NCI-H2196 treated with DMSO at 0.1 percent for 48 hours (cell line): Measurements from ENCODE around the gene EPHB1.

Experiments used
- DNase-seq: peaks from one replicate; lab custom pipeline; 2025; ENCODE audit not compliant: unreplicated experiment; lab: John Stamatoyannopoulos, UW

EPHB1 gene

DNA sequence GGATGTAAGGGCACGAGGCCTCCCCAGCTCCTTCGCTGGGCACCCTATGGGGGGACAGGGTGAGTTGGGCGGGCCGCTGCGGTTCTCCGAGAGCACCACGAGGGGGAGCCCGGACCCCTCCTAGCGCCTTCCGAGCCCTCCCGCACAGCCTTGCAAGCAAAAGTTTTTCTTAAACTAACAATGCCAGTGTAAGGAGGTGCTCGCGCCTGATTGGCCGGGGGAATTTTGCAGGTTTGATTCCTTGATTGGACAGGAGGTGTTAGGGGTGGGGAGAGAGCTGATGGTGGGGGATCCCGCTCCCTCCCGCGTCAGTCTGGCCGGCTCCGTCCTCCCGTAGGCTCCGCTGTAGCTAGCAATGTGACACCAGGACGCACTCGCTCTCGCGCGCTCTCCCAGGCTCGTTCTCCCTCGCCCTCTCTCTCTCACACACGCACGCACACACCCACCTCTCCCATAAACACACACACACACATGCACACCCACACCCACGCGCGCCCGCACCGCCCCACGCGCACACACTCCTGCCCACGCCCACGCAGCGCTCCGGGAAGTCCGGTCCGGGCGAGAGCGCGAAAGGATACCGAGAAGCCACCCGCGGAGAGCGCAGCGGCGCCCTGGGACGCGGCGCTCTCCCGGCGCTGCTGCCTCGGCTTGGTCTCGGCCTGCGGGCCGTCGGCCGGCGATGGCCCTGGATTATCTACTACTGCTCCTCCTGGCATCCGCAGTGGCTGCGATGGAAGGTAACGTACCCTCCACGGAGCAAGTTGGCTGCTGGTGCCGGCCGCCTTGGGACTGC, at the start of gene EPHB1:
EPHB1 (plus strand) TSS at position 311 of the 796 bp plus-strand sequence.
- peak; percentile 99 for DNase-seq

DNA sequence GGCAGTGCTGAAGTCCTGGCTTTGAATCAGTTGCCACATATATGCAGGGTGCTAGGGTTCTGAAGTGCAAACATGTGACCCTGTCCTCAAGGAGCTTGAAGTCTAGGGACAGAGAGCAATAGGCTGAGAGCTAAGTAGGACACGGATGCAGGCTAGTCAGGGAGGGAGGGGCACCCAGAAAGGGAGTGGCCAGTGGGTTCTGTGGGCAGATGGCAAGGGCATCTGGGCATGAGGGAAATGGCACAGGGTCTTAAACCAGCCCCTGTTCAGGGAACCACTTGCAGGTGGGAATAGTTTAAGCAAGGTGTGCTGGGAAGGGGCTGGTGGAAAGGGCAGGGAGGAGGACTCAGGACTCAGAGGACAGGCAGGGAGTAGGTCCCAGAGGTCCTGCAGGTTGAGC, 46.4 kb upstream of the EPHB1 start:
- no peak for DNase-seq

DNA sequence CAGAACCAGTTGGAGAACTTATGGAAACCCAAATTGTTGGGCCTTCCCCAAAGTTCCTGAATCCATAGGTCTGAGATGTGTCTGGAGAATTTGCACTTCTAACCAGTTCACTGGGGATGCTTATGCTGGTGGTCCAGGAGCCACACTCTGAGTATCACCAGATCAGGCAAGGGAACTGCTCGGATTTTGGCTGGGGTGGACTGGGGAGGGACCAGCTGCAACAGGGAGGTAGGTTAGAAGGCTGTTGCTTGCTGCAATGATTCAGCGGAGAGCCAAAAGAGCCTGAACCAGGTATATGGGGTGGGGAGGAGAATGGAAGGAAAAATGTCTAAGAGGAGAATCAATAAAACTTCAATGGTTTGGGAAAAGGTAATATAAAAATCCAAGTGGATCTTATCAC, 45.9 kb upstream of the EPHB1 start:
- DNase-seq, result no peak

DNA sequence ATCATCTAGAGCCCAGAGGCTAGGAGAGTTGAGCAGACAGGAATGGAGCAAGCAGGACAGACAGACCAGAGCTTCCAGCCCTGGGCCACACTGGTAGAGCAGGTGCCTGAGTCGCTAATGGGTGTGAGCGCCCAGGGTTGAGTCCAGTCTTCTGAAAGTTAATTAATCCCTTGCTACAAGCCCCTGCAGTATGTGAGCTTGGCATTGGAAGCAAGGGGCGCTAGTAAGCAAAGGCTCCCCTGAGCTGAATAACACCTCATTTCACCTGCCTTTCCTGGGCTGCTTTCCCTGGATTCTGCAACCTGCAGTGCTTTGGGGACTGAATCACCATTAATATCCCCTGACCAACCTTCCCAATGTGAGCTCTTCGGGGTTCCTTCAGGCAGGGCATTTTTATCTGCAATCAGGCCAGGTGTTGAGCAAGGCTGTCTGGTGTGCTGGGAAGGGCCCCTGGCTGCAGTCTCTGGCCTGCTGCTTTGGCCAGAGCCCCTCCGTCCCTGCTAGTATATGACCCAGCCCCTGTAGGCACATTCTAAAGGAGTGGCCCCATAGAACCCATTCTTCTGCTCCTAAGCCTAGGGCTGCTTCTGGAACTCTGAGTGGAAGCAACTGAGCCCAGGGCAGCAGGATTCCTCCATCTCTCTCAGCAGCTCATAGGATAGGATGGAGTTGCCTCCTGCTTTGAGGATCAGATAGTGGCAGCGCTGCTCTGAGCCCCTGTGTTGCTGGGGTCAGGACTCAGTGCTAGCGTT, 45.1 kb upstream of the EPHB1 start:
- no peak for DNase-seq

DNA sequence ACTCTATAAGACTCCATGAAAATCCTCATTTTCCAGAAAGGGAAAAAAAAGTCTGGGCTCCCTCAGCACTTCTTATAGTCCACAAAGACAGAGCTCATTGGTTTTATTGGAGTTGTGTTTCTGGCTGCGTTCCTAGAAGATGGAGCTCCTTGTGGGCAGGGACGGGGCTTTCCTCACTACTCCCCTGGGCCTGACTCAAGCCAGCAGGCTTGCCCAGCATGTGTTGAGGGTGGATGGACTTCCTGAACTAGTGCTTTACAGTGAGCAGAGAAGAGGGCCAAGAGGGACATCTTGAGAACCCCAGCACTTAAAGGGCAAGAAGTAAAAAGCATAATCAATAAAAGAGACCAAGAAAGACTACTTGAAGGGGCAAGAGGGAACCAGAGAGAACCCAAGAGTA, 43.2 kb upstream of the EPHB1 start:
- no peak for DNase-seq

DNA sequence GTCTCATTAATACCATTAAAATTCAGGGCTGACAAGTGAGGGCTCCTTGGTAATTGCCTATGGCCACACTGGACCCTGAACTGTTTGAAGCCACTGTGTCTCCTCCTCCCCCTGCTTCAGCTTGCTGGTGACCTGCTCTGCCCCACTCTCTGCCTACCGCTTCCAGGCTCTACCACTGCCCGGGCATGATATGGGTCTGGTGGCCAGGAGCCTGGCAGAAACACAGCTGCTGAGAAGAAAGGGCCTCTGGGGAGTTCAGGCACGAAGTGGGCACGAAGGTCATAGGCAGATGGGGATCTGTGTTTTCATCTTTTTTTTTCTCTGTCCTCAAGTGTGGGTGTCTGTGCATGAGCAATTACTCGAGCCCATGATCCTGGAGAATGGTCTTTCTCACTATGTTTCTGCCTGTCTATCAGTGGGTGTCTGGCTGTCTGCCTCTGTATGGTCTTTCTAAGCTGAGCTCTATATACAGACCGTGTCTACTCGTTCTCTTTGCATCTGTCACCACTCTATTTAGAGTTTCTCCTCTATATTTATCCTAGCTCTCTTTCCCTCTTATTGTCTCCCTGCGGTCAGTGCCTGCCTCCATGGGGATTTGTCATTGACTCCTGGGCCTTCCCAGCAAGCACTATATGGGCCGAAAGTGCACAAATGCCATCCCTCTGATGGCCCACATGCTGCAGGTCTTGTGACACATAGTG, 42.1 kb upstream of the EPHB1 start:
- DNase-seq, result no peak

DNA sequence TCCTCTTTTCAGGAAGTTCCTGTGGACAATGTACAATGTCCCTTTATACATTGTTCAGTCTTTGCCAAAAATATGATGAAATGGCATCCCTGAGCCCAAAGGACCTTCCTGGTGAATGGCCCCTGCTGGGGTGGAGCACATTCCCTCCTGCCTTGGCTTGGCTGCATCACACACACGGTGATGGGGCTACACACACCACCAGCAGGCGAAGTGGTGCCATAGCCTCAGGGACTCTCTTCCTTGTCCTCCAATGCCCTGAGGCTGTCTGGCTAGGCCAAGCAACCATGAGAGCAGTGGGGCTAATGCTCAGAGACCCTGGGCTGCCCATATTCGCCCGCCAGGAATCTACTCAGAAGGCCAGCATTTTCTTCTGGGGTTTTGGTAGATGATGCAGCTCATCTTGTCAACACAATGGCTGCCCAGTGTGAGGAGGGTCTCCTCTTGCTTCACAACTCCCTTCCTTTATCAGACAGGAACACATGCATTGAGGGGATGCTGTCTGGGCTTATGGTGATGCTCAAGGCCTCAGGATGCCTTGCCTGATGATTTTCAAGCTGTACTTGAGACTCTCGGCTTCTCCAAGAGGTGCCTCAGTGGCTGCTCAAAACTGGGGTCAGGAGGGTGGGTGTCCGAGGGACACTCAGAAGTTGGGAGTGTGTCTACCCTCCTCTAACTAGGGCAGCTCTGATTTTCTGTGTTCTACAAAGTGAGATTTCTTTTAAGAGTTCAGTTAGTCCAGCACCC, 40.9 kb upstream of the EPHB1 start:
- no peak for DNase-seq

DNA sequence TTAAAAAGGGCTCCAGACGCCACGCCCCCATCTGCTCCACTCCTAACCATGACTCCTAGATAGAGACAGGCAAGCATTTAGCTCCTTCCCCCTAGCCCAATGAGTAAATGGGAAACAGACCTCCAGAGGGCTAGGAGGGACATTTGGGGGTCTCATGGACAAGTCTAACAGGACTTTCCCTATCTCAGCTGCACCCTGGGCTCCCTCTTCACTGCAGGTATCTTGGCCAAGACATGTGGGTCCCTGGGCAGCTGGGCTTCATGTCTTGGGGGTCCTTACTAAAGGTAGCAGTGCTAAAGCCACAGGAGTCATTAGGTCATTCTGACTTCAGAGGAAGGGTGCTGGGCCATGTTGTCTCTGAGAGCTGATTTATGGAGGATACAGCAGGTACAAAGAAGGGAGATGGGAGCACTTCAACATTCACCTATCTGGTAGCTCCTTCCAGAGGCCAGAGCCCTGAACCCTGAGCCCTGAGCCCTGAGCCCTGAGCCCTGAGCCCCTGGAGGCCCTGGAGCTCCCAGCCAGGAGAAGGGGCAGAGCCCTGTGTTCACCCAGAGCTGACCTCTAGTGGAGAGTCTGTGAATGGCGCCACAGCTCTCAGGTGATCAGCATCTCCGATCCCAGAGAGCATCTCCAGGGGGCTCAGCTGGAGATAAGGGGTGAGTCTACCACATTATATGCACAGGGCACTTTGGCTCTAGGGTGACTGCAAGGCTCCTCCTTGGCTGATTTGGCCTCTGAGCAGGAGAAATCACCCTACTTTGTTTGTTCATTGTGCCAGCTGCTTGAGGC, 40.1 kb upstream of the EPHB1 start:
- DNase-seq, result no peak

DNA sequence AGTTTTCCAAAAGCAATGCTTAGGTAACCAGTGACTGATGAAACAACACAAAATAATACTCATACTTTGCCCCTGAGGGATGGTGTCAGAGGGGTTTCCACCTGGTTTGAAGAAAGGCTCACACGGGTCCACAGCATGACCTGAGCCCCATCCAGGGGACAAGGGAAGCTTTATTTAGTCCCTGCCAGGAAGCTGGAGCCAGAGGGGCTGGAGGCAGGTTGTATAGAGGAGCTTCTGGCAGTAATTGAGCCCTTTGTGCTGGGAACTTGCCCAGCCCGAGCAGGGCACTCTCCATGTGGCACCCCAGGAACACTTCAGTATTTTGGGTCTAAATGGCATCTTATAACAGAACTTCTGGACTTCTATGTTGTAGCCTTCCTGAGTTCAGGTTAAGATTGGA, 39.2 kb upstream of the EPHB1 start:
- no peak for DNase-seq

DNA sequence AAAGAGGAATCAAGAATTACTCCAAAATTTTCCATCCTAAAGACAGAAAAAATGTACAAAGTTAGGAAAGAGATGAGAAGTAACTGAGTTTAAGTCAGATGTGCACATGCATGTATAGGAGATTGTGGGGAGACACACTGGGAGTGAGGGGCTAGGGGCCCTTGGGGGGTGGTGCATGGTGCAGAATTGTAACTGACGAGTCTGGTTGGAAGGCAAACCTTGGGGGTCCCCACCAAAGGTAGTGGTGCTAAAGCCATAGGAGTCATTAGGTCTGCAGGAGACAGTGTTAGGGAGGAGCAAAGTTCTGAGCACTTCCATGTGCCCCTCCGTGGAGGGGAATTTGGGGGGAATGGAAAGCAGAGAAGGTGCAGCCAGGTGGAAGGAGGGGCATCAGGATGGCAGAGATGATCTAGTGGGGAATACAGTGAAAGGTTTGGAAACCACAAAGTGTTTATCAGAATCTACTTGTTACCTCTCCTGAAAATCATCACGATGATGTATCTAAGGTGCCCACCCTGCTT, 37.5 kb upstream of the EPHB1 start:
- DNase-seq, result no peak

DNA sequence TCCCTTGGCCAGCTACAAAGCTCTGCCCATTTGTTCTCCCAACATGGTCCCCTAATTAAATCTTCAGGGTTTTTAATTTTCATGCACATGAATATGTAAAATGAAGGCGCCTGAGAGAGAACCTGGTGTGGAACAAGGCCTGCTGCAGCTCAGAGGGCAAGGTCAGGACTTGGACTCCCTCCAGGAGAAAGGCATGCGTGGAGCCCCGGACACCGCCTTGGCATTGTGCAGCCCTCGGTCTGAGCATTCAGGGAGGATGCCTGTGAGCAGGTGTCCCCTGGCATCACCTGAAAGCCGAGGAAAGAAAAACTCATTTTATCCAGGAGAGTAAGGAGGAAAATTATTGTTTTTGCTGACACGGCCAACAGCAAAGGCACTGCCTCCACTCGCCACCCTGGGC, 33.8 kb upstream of the EPHB1 start:
- no peak for DNase-seq

DNA sequence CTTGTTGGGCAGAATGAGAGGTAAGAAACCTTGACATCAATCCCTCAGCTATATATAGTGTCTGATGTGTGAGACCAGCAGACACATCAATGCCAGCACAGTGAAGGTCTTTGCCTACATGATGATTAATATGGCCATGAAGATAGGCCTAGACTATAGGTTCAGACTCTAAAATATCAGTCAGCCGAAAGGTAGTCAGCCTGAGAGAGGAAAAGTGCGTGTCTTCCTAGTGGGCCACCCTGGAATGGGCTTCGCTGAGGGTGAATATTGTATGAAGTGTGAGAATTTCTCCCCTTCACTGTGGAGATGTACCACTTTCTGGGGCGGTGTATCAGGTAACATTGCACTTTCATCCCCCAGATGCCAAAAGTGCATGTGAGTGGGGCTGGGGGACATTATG, 33.0 kb upstream of the EPHB1 start:
- no peak for DNase-seq

DNA sequence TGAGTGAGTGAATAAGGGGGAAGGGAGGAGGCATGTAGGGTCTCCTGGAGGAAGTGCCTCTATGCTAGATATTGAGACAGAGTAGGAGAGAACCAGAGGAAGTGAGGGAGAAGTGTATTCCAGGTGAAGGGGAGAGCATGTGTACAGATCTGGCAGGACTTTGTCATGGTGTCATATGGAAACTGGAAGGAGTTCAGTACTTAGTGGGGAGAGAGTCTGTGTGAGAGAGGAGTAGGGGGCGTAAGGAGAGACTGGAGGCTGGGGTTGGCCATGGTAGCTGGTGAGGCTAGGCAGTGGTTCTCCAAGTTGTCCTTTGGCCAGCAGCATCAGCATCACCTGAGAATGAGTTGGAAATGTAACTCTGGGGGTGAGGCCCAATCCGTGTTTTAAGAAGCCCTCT, 29.6 kb upstream of the EPHB1 start:
- no peak for DNase-seq

DNA sequence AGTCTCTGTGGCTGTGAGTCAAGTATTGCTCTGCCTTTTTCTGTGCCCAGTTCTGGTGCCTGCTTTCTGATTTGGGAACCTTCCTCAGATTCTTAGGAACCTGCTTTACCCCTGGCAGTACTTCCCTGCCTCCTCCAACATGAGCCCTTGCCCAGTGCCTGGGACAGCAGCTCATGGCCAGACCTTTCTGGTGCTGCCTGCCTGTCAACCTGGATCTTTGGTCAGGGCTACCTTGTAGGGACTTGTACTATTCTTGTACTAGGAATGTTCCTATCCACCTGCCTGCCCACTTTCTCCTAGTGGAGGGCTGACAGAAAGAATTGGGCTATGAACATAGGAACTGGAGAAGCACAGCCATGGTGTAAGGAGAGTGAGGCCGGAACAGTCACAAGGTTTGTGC, 28.8 kb upstream of the EPHB1 start:
- DNase-seq, result no peak

DNA sequence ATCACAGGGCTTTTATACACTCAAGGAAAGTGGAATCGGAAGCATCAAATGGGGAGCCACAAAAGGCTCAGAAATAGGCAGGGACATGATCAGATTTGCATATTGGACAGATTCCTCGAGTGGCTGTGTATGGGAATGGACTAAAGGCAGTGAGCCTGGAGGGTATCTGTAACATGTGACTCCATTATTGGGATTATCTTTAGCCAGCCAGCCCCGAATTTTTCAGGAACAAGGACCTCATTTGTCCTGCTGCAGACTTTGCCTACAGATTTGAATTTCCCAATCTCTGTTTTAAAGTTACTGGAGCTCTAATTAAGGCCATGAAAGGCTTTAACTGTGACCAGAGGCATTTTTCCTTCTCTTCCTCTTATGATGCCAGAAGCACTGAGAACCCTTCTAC, 26.9 kb upstream of the EPHB1 start:
- DNase-seq, result no peak

DNA sequence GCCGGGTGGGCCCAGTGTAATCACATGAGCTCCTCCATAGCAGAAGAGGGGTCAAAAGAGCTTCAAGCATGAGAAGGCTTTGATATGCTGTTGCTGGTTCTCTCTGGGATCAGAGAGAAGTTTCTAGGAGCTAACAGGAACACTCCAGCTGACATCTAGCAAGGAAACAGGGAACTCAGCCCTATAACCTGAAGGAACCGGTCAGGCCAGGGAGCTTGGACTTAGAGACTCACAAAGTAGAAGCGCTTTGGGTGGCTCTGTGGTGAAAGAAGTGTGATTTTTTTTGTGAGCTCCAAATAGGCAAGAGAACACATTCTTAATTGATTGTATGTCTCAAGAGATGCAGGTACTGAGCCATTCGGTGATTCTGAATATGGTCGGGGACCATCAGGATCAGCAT, 26.2 kb upstream of the EPHB1 start:
- no peak for DNase-seq

DNA sequence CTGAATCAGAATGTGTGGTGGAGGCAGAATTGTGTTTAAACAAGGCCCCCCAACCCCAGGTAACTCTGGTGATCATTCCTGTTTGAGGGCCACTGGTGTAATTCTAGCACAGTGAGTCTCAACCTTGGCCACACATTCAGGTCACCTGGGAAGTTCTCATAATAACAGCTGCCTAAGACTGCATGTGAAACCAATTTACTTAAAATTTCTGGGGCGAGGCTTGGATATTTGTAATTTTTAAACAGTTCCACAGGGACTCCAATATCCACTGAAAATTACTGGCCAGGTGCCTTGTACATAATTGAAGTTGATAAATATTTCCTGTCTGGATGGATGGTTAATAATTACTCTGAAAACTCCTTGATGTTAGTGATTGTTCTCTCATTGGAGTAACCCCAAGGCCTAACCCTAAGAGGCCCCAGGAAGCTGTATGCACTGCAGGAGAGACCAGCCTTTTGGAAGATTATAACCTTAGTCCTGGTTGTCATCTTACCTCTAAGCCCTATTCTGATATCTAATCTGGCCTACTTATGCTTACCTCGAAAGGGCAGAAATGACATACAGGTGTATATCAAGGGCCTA, 25.7 kb upstream of the EPHB1 start:
- no peak for DNase-seq

DNA sequence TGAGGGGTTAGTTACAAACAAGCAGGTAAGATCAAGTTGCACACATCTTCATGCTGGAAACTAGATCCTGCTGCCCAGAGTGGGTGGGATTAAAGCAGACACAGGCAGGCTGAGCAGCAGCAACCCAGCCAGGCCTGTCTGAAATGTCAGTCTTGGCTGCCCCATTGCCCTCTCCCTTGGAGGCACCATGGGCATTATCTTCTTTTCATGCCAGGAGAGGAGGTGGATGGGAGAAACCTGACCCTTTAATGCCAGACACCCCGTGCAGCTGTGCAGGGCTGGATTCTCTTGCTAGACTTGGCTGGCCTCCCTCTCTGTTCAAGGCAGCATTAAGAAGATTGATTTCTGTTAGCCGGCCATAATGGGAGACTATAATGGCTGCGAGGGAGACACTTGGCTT, 23.0 kb upstream of the EPHB1 start:
- DNase-seq, result no peak

DNA sequence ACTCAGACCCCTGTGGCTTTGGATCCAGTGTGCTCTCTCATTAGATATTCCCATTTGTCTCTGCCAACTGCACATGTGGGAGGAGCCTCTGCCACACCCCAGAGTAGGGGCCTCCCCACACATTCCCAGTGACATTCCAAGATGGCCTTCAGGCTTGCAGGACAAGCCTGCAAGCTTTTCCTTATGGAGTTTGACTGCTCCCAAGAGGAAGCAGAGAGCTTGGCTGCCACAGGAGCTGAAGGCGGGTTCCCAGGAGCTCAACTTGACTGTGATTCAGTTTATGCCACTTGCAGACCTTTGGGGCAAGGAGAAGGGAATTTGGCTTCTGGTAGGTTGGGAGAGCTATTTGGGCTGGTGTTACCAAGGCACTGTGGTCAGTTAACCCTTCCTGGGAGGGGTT, 22.5 kb upstream of the EPHB1 start:
- no peak for DNase-seq

DNA sequence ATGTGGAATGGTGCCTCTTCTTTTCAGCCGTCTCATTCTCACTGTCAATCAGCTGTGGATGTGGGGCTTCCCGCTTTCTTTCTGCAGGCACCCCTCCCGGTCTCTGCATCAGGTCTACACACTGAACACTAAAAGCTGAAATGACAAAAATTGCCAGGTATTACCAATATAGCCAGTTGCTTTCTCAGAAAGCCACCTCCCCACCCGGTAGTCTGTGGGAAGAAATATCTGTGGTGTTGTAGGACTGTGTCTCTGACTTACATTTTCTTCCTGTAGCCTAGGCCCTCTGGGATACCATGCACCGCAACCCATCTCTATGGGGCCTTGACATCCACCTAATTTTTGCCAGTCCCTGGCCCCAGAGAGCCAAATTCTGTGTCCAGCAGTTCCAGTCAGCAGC, 19.2 kb upstream of the EPHB1 start:
- no peak for DNase-seq
